Heart left ventricle (tissue), 13 donors: ENCODE measurements around the gene ZDHHC14.

Experiments used
- POLR2A ChIP-seq, 2 donors: fragments of 450-650 bp; IDR thresholded peaks; one replicate each; pipeline ENCODE4 v1.6.1; 2017; ENCODE audit warnings: antibody characterized with exemption in 2 of 2, mild to moderate bottlenecking in 2 of 2, moderate library complexity in 2 of 2
- TF ChIP-seq, protein P1 (sequence below), 12 donors: fragments of 200-600 bp; sonication (generic) in 4 of 12; IDR thresholded peaks; one replicate each; pipeline versions ENCODE4 v1.5.0 to v1.8.0; 2018 to 2022; ENCODE audit warnings: antibody characterized with exemption in 12 of 12, mild to moderate bottlenecking in 5 of 12
- donor health status: ischemic (EF 13 %, LVEDD 7.1; RV severe dilation, severe dysfunction).
- donor health status: DM: no; HTN: yes; CAD: no.
- donor health status: DM: no; HTN: no; CAD: no.
- donor health status: ischemic (EF 25% LVEDD 6.9; RV normal size, moderate dysfunction).
- donor health status: ischemic (EF 25% LVEDD 5.7; RV mildly dilated, moderate dysfunction).
- donor health status: ischemic (EF 35%, LVEDD 5.7; RV mildly dilated, moderate dysfunction).
- donor health status: nonischemic (EF 11% LVEDD 7.7; RV severe dilation, severe dysfunction).
- donor health status: DM: yes; HTN: yes; CAD: no.
- donor health status: PGD.
- donor health status: ischemic (EF 29% LVEDD 5.4; RV normal size, mild dysfunction).
- donor health status: nonischemic (EF 23%, LVEDD 6.1; RV moderate dilation, normal function).

DNA sequence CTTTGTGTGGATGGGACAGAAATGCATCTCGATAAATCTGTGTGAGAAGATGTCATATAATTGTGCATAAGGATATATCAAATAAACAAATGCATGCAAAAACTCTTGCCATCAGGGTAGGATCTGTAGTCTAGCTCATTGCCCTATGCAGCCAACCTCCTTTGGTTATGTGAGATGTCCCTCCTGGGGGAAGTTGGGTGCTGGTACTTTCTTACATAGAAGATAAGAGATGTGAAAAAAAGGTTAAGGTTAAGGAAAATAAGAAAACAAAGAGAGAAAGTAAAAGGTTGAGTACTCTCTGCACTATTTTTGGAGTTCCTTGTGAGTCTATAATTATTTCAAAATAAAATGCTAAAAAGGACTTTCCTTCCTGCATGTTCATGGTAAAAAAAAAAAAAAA is 30.4 kb downstream of the ZDHHC14 start:
- TF ChIP-seq, protein P1, sequence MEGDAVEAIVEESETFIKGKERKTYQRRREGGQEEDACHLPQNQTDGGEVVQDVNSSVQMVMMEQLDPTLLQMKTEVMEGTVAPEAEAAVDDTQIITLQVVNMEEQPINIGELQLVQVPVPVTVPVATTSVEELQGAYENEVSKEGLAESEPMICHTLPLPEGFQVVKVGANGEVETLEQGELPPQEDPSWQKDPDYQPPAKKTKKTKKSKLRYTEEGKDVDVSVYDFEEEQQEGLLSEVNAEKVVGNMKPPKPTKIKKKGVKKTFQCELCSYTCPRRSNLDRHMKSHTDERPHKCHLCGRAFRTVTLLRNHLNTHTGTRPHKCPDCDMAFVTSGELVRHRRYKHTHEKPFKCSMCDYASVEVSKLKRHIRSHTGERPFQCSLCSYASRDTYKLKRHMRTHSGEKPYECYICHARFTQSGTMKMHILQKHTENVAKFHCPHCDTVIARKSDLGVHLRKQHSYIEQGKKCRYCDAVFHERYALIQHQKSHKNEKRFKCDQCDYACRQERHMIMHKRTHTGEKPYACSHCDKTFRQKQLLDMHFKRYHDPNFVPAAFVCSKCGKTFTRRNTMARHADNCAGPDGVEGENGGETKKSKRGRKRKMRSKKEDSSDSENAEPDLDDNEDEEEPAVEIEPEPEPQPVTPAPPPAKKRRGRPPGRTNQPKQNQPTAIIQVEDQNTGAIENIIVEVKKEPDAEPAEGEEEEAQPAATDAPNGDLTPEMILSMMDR (IDR thresholded peaks at IDR 0.05): no peak
- no peak for TF ChIP-seq POLR2A (IDR thresholded peaks at IDR 0.05)
